ENCODE results near the gene PLCE1. TPM values are rescaled to one million over a fixed set of nuclear protein-coding genes. Genes with fewer than 3 reads are reported as not detected.

PLCE1 gene
- total RNA-seq, 1 experiment from 2014 or later, result 0.13 TPM

DNA sequence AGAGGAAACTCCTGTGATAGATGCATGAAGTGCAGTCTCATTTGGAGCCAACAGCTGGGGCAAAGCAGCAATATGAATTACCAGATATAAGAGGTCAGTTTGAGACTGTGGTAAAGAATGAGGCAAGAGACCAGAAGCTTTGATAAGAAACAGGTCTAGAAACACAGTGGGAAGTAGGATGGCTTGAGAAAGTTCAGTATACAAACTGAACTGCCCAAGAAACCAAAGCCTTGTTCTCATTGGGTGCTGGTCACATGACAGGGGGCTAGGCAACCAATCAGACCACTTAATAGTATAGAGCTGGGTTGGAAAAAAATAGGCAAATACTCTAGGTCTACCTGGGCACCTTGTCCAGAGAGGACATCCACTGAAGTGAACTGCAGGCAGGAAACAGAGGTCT is 46.2 kb upstream of the PLCE1 start:
- no peak overlapping the region for H4K8ac ChIP-seq (replicated peaks; ENCODE audit: insufficient read length, low read depth, low read length)
- TF ChIP-seq CTCF (conservative IDR thresholded peaks at IDR 0.05), result no peak
- no peak overlapping the region for H3K27ac ChIP-seq (ENCODE audit: insufficient read length, low read depth, low read length)
- no peak overlapping the region for H3K14ac ChIP-seq (ENCODE audit: insufficient read depth, low read length)
- no peak for DNase-seq
- H3K27me3 Mint-ChIP-seq (ENCODE audit: low read depth), result peaks cover 10% of the 10 kb centered on the region; the same call in 1 of the 2 replicates
- H3K4me2 ChIP-seq (ENCODE audit: insufficient read depth, insufficient read length, low read length), result no peak overlapping the region
- no peak overlapping the region for H2BK15ac ChIP-seq (ENCODE audit: low read depth, low read length)
- no peak overlapping the region for H2AK5ac ChIP-seq (ENCODE audit: insufficient read length, low read length)
- no peaks in the 10 kb centered on the region for H3K27me3 ChIP-seq (ENCODE audit: insufficient read depth, low read length)
- H3K9ac ChIP-seq (ENCODE audit: extremely low read depth, insufficient read length, low read length), result no peak overlapping the region
- H3K23ac ChIP-seq (ENCODE audit: insufficient read length, low read depth, low read length), result no peak overlapping the region
- H3K36me3 Mint-ChIP-seq (ENCODE audit: insufficient read depth in 1 of 3, low read depth in 3 of 3), result no peaks in the 10 kb centered on the region
- H3K56ac ChIP-seq (ENCODE audit: insufficient read length, low read depth, low read length), result no peak overlapping the region
- no peak overlapping the region for H3K18ac ChIP-seq (ENCODE audit: insufficient read length, low read depth, low read length)
- no peak overlapping the region for H4K5ac ChIP-seq (ENCODE audit: insufficient read length, low read depth, low read length)
- no peak overlapping the region for H2AFZ ChIP-seq (ENCODE audit: low read length)
- H4K20me1 ChIP-seq (ENCODE audit: control insufficient read depth, insufficient read depth, insufficient read length), result no peaks in the 10 kb centered on the region
- no peak overlapping the region for H2BK20ac ChIP-seq (ENCODE audit: low read depth, low read length, poor library complexity, severe bottlenecking)
- no peaks in the 10 kb centered on the region for H3K4me1 ChIP-seq (ENCODE audit: insufficient read depth, low read length)
- H4K91ac ChIP-seq (ENCODE audit: insufficient read length, low read depth, low read length), result no peak overlapping the region
- H3K23me2 ChIP-seq (ENCODE audit: insufficient read length, low read depth, low read length, poor library complexity, severe bottlenecking), result no peaks in the 10 kb centered on the region
- H3K79me2 ChIP-seq (ENCODE audit: insufficient read depth, low read length), result no peaks in the 10 kb centered on the region
- H3K4ac ChIP-seq (ENCODE audit: low read depth, low read length), result no peak overlapping the region
- no peaks in the 10 kb centered on the region for H3K4me1 Mint-ChIP-seq
- no peak overlapping the region for H2BK5ac ChIP-seq (ENCODE audit: insufficient read length, low read length)
- no peak overlapping the region for H3K27ac Mint-ChIP-seq
- H3K4me3 Mint-ChIP-seq, result no peak overlapping the region
- H3K9me3 Mint-ChIP-seq, result no peaks in the 10 kb centered on the region
- H3K9me3 ChIP-seq (ENCODE audit: control insufficient read depth, low read depth, low read length), result no peaks in the 10 kb centered on the region
- H2BK120ac ChIP-seq (ENCODE audit: low read depth, low read length, poor library complexity, severe bottlenecking), result no peak overlapping the region
- no peak overlapping the region for H2BK12ac ChIP-seq (ENCODE audit: insufficient read length, low read depth, low read length)
- H3K79me1 ChIP-seq (ENCODE audit: insufficient read depth, low read depth, low read length, poor library complexity, severe bottlenecking), result no peaks in the 10 kb centered on the region
- no peak overlapping the region for H3T11ph ChIP-seq (ENCODE audit: low read length)

Measured in H9 (cell line).